Measurements from ENCODE around the gene GNAQ.

The GNAQ gene

GRCh38 chr9:77667151-77667550 lies 364.5 kb downstream of the GNAQ start:
- no peak for DNase-seq
